H1 (cell line): ENCODE data around the gene AP2A1. TPM values are rescaled to one million over a fixed set of nuclear protein-coding genes. Genes with fewer than 3 reads are reported as not detected.

Experiments
- CTCF ChIA-PET: fragments of 300-600 bp; sonication (Branson Sonifier 250); formaldehyde crosslinking; loops from one replicate; lab custom pipeline; 2021; ENCODE audit not compliant: partially characterized antibody; lab: Charles Lee
- POLR2A ChIA-PET: fragments of 300-600 bp; sonication (Branson Sonifier 250); formaldehyde crosslinking; loops from one replicate; lab custom pipeline; 2021; ENCODE audit warnings: inconsistent platforms; ENCODE audit not compliant: partially characterized antibody; lab: Charles Lee
- DNase-seq, 2 experiments: peaks; one replicate each; pipeline versions ENCODE4 v3.0.0 to v3.0.0-alpha.2; 2010 to 2022; ENCODE audit warnings: low spot score in 2 of 2, low read depth in 1 of 2, mixed read lengths in 1 of 2
- FAIRE-seq: peaks from 2 replicates; lab custom pipeline; 2011; peaks lifted over from hg19 to GRCh38; lab: Jason Lieb, UNC
- H2AFZ ChIP-seq: 2 replicates; pipeline ENCODE4 v1.8.1; 2012; ENCODE audit warnings: low read length, inconsistent platforms
- H2AK5ac ChIP-seq: 2 replicates; pipeline ENCODE4 v1.6.1; 2013; ENCODE audit warnings: low read depth, low read length
- H2BK120ac ChIP-seq: replicated peaks from 2 replicates; pipeline ENCODE3; 2013; ENCODE audit warnings: low read depth, low read length, inconsistent platforms
- H2BK12ac ChIP-seq: 2 replicates; pipeline ENCODE4 v1.6.1; 2013; ENCODE audit warnings: low read depth, low read length
- H2BK15ac ChIP-seq: 2 replicates; pipeline ENCODE4 v1.6.1; 2013; ENCODE audit warnings: low read length
- H2BK20ac ChIP-seq: 2 replicates; pipeline ENCODE4 v1.6.1; 2013; ENCODE audit warnings: low read length
- H2BK5ac ChIP-seq: 2 replicates; pipeline ENCODE4 v1.6.1; 2013; ENCODE audit warnings: low read depth, low read length
- H3K14ac ChIP-seq: 2 replicates; pipeline ENCODE4 v1.6.1; 2013; ENCODE audit warnings: inconsistent platforms; ENCODE audit not compliant: insufficient read length
- H3K18ac ChIP-seq: 2 replicates; pipeline ENCODE4 v1.6.1; 2013; ENCODE audit warnings: low read length; ENCODE audit errors: extremely low read depth
- H3K23ac ChIP-seq: 2 replicates; pipeline ENCODE4 v1.6.1; 2013; ENCODE audit warnings: inconsistent platforms; ENCODE audit not compliant: insufficient read length
- H3K23me2 ChIP-seq: 2 replicates; pipeline ENCODE4 v1.6.1; 2013; ENCODE audit warnings: low read depth, low read length
- H3K27ac ChIP-seq: 2 replicates; pipeline ENCODE4 v1.6.1; 2011; ENCODE audit warnings: low read depth, low read length, inconsistent platforms
- H3K27me3 ChIP-seq, 4 experiments: replicated peaks in 1 of 4; 1 replicate in 1 of 4; 2 replicates in 3 of 4; pipeline versions ENCODE4 v1.6.1 to v1.8.1; 2011 to 2013; ENCODE audit warnings: low read length in 3 of 4, mild to moderate bottlenecking in 3 of 4, inconsistent platforms in 2 of 4, mixed read lengths in 2 of 4, moderate library complexity in 1 of 4; ENCODE audit not compliant: control insufficient read depth in 3 of 4, insufficient read depth in 3 of 4; ENCODE audit errors: extremely low read depth in 1 of 4
- H3K36me3 ChIP-seq, 4 experiments: 2 replicates each; pipeline versions ENCODE4 v1.6.1 to v1.8.1; 2011 to 2013; ENCODE audit warnings: mild to moderate bottlenecking in 4 of 4, low read length in 3 of 4, moderate library complexity in 2 of 4, control low read depth in 1 of 4, inconsistent platforms in 1 of 4; ENCODE audit not compliant: insufficient read depth in 4 of 4, control insufficient read depth in 2 of 4
- H3K4ac ChIP-seq: replicated peaks from 2 replicates; pipeline ENCODE3; 2013; ENCODE audit warnings: low read length, low read depth, mixed read lengths, inconsistent platforms; ENCODE audit not compliant: insufficient read length
- H3K4me1 ChIP-seq, 4 experiments: replicated peaks in 1 of 4; 1 replicate in 1 of 4; 2 replicates in 3 of 4; pipeline versions ENCODE4 v1.6.1 to v1.8.1; 2011 to 2013; ENCODE audit warnings: low read length in 3 of 4, inconsistent platforms in 2 of 4, mixed read lengths in 1 of 4; ENCODE audit not compliant: insufficient read depth in 4 of 4, control insufficient read depth in 3 of 4
- H3K4me2 ChIP-seq, 2 experiments: 2 replicates each; pipeline versions ENCODE4 v1.6.1 to v1.8.1; 2011 to 2013; ENCODE audit warnings: low read depth in 2 of 2, low read length in 2 of 2, control low read depth in 1 of 2, inconsistent platforms in 1 of 2, mild to moderate bottlenecking in 1 of 2; ENCODE audit not compliant: insufficient read depth in 1 of 2
- H3K4me3 ChIP-seq, 4 experiments: fragments of 200-600, 300-600 bp in 1 of 4; sonication (generic), shearing (Covaris generic), sonication (Bioruptor Twin) in 1 of 4; 2 replicates each; pipeline versions ENCODE4 v1.5.1 to v1.8.1; 2011 to 2016; ENCODE audit warnings: low read length in 4 of 4, low read depth in 3 of 4, control low read depth in 2 of 4, inconsistent platforms in 2 of 4, mild to moderate bottlenecking in 2 of 4, mixed read lengths in 1 of 4, moderate library complexity in 1 of 4; ENCODE audit not compliant: insufficient read depth in 2 of 4; ENCODE audit errors: extremely low read depth in 1 of 4
- H3K56ac ChIP-seq: replicated peaks from 2 replicates; pipeline ENCODE3; 2013; ENCODE audit warnings: low read depth, mild to moderate bottlenecking, mixed read lengths, low read length, inconsistent platforms; ENCODE audit not compliant: insufficient read length
- H3K79me1 ChIP-seq: 2 replicates; pipeline ENCODE4 v1.6.1; 2013; ENCODE audit warnings: low read depth, low read length, control low read depth
- H3K79me2 ChIP-seq, 2 experiments: 2 replicates each; pipeline versions ENCODE4 v1.6.1 to v1.8.1; 2012 to 2013; ENCODE audit warnings: low read length in 2 of 2, mild to moderate bottlenecking in 2 of 2, inconsistent platforms in 1 of 2; ENCODE audit not compliant: insufficient read depth in 2 of 2, control insufficient read depth in 1 of 2
- H3K9ac ChIP-seq, 4 experiments: replicated peaks in 1 of 4; 1 replicate in 1 of 4; 2 replicates in 3 of 4; pipeline versions ENCODE4 v1.6.1 to v1.8.1; 2011 to 2013; ENCODE audit warnings: low read depth in 3 of 4, low read length in 3 of 4, control low read depth in 2 of 4, mild to moderate bottlenecking in 2 of 4, moderate library complexity in 2 of 4, inconsistent platforms in 1 of 4; ENCODE audit errors: extremely low read depth in 1 of 4
- H3K9me3 ChIP-seq, 2 experiments: 2 replicates each; pipeline versions ENCODE4 v1.6.1 to v1.8.1; 2012 to 2013; ENCODE audit warnings: mild to moderate bottlenecking in 2 of 2, moderate library complexity in 2 of 2, control low read depth in 1 of 2, inconsistent platforms in 1 of 2, low read depth in 1 of 2, low read length in 1 of 2, mixed read lengths in 1 of 2; ENCODE audit not compliant: insufficient read depth in 2 of 2
- H4K20me1 ChIP-seq, 2 experiments: replicated peaks in 1 of 2; 2 replicates each; pipeline versions ENCODE3 to v1.8.1; 2011 to 2013; ENCODE audit warnings: inconsistent platforms in 2 of 2, low read length in 2 of 2, mild to moderate bottlenecking in 1 of 2; ENCODE audit not compliant: insufficient read depth in 2 of 2, control insufficient read depth in 1 of 2
- H4K5ac ChIP-seq: 2 replicates; pipeline ENCODE4 v1.6.1; 2013; ENCODE audit warnings: low read length, low read depth, mixed read lengths, inconsistent platforms; ENCODE audit not compliant: insufficient read length
- H4K8ac ChIP-seq: 2 replicates; pipeline ENCODE4 v1.8.0; 2013; ENCODE audit warnings: mild to moderate bottlenecking, moderate library complexity, low read length, inconsistent platforms; ENCODE audit not compliant: insufficient read depth; ENCODE audit errors: extremely low read depth
- H4K91ac ChIP-seq: replicated peaks from 2 replicates; pipeline ENCODE3; 2013; ENCODE audit warnings: low read length, mixed read lengths, inconsistent platforms; ENCODE audit not compliant: insufficient read length
- CBX5 ChIP-seq: fragments of 300-800, 300-1000 bp; sonication (generic); IDR thresholded peaks from 2 replicates; pipeline ENCODE4 v1.7.1; 2016; ENCODE audit warnings: antibody characterized with exemption, low read length, low read depth
- CBX8 ChIP-seq: fragments of 300-800, 300-1000 bp; sonication (generic); IDR thresholded peaks from 2 replicates; pipeline ENCODE4 v1.7.1; 2016; ENCODE audit warnings: low read depth, low read length, borderline replicate concordance
- CTBP2 ChIP-seq: IDR thresholded peaks from 2 replicates; pipeline ENCODE4 v1.7.0; 2011; ENCODE audit warnings: borderline replicate concordance, mild to moderate bottlenecking, moderate library complexity, mixed read lengths, low read length; ENCODE audit not compliant: insufficient read depth, insufficient read length
- HDAC2 ChIP-seq, 2 experiments: fragments of 300-600 bp in 1 of 2; sonication (generic) in 1 of 2; IDR thresholded peaks; 2 replicates each; pipeline ENCODE4 v1.6.1; 2011 to 2012; ENCODE audit warnings: low read depth in 2 of 2, low read length in 2 of 2, mild to moderate bottlenecking in 2 of 2, moderate library complexity in 2 of 2, borderline replicate concordance in 1 of 2, inconsistent platforms in 1 of 2
- KDM1A ChIP-seq: fragments of 200-600, 300-600 bp; sonication (generic); IDR thresholded peaks from 2 replicates; pipeline ENCODE4 v1.7.1; 2016; ENCODE audit warnings: mild to moderate bottlenecking, low read length, borderline replicate concordance
- KDM4A ChIP-seq: IDR thresholded peaks from one replicate; pipeline ENCODE4 v1.7.1; 2012; ENCODE audit warnings: low read depth, mild to moderate bottlenecking, moderate library complexity, low read length, inconsistent platforms; ENCODE audit not compliant: severe bottlenecking
- KDM5A ChIP-seq: fragments of 200-600 bp; IDR thresholded peaks from 2 replicates; pipeline ENCODE4 v1.7.1; 2012; ENCODE audit warnings: mild to moderate bottlenecking, low read length, inconsistent platforms, mixed read lengths
- NRF1 ChIP-seq: IDR thresholded peaks from 2 replicates; pipeline ENCODE4 v1.6.1; 2011; ENCODE audit warnings: mild to moderate bottlenecking, low read depth, low read length, improper control_type of control experiment
- POU5F1 ChIP-seq: IDR thresholded peaks from 2 replicates; pipeline ENCODE4 v1.6.1; 2011; ENCODE audit warnings: low read depth, mild to moderate bottlenecking, low read length, moderate library complexity
- RNF2 ChIP-seq: fragments of 200-900, 300-1000 bp; sonication (generic); IDR thresholded peaks from 2 replicates; pipeline ENCODE4 v1.7.1; 2016; ENCODE audit warnings: borderline replicate concordance, low read depth, mild to moderate bottlenecking, antibody characterized with exemption, low read length; ENCODE audit not compliant: poor library complexity, severe bottlenecking; ENCODE audit errors: missing control alignments
- SUZ12 ChIP-seq: fragments of 200-600 bp; sonication (generic); IDR thresholded peaks from 2 replicates; pipeline ENCODE4 v1.6.1; 2012; ENCODE audit warnings: mild to moderate bottlenecking, inconsistent platforms, low read length, moderate library complexity, mixed read lengths
- TAF1 ChIP-seq: IDR thresholded peaks from 2 replicates; pipeline ENCODE4 v1.6.1; 2011; ENCODE audit warnings: mild to moderate bottlenecking, low read depth, low read length
- TBP ChIP-seq: IDR thresholded peaks from 2 replicates; pipeline ENCODE4 v1.6.1; 2011; ENCODE audit warnings: low read depth, low read length, improper control_type of control experiment
- YY1 ChIP-seq: IDR thresholded peaks from 2 replicates; pipeline ENCODE4 v1.6.1; 2011; ENCODE audit warnings: low read depth, mild to moderate bottlenecking, low read length
- WGBS, 2 experiments: shearing (Covaris generic) in 1 of 2; methylation state at CpG; one replicate each; pipeline versions ENCODE4 v1.1.6 to v1.1.7; 2013 to 2015; ENCODE audit warnings: low lambda C conversion rate in 2 of 2, mixed read lengths in 2 of 2, inconsistent platforms in 1 of 2, low coverage in 1 of 2, missing lambda C conversion rate in 1 of 2; ENCODE audit not compliant: insufficient replicate concordance in 2 of 2, insufficient coverage in 1 of 2, insufficient read length in 1 of 2; ENCODE audit errors: extremely low coverage in 1 of 2, missing lambda C conversion rate in 1 of 2; 5-methylcytosine and 5-hydroxymethylcytosine counted together
- polyA plus RNA-seq, 7 experiments: library from polyadenylated mRNA; depleted of rRNA in 3 of 7; stranded (reverse) in 5 of 7; unstranded in 2 of 7; fragments of >200 nt in 5 of 7; fragments of 200-250 nt in 2 of 7; gene quantifications; 1 replicate in 5 of 7; 2 replicates in 1 of 7; 4 replicates in 1 of 7; pipeline versions ENCODE4 v1.2.1 to v1.2.3, GENCODE V29; 2011 to 2013; ENCODE audit warnings: missing spikeins in 2 of 7, mixed read lengths in 2 of 7
- total RNA-seq: library from RNA; stranded (reverse); fragmentation: NEBNext Ultra II Directional; extraction: Animal tissue kit (Norgen Biotek cat#: 25700); gene quantifications from 2 replicates; pipeline ENCODE4 v1.2.1, GENCODE V29; 2021

Gene AP2A1
- total and polyA plus RNA-seq, 2 of the 8 experiments (the other 6 are each of a cell fraction or from before 2014, with no cell fraction given): 105 to 106 TPM

DNA sequence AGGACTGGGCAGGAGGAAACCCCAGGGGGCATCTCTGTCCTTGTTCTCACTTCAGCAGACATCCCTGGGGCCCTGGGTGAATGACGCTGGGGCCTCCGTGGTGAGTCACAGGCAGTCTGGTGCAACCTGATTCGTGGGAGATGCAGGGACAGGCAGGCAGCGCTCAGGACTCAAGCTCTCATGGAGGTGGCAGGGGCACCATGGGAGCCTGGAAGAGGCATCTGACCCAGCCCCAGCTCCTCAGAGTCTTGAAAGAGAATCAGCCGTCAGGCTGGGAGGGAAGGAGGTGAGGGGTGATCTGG is 70.2 kb downstream of the AP2A1 start:
- no peak overlapping the region for H3K9ac ChIP-seq
- CTCF ChIA-PET: interaction anchor here (0.9 to 1.0 kb wide), 3 partner anchors 8 to 153 kb away, joined by 3 to 4 read pairs (median 3); no protein-coding TSS in a partner anchor
- no peak overlapping the region for H3K4me2 ChIP-seq
- peaks cover 1 to 5% of the 10 kb centered on the region in 2 experiments for H4K20me1 ChIP-seq
- H3K4me1 ChIP-seq: no peaks in the 10 kb centered on the region
- no peak overlapping the region for H3K56ac ChIP-seq
- WGBS, 2 experiments: 86% methylated on average over 5 of the region's 5 CpGs; no CpG with 5 or more reads in 1 of the 2 experiments
- no peak overlapping the region for H4K5ac ChIP-seq
- H2BK5ac ChIP-seq: no peak overlapping the region
- H3K36me3 ChIP-seq: peaks cover 11 to 38% (median 28%) of the 10 kb centered on the region in 4 experiments; a peak in 6 of 8 replicates
- POLR2A ChIA-PET: interaction anchor here (0.9 to 2.3 kb wide), 7 partner anchors 9 to 24 kb away, joined by 3 to 7 read pairs (median 4); no protein-coding TSS in a partner anchor
- no peaks in the 10 kb centered on the region for H3K79me2 ChIP-seq
- H4K8ac ChIP-seq: no peak overlapping the region
- no peak overlapping the region for H2BK12ac ChIP-seq
- no peaks in the 10 kb centered on the region for H3K79me1 ChIP-seq
- H2BK120ac ChIP-seq: no peak overlapping the region
- H3K14ac ChIP-seq: no peak overlapping the region
- H3K27ac ChIP-seq: no peak overlapping the region
- FAIRE-seq (no peak), DNase-seq (no peak)
- no peak overlapping the region for H3K23ac ChIP-seq
- H2BK20ac ChIP-seq: no peak overlapping the region
- H3K23me2 ChIP-seq: no peaks in the 10 kb centered on the region
- no peak overlapping the region for H2BK15ac ChIP-seq
- H2AFZ ChIP-seq: no peak overlapping the region
- no peaks in the 10 kb centered on the region for H3K9me3 ChIP-seq
- H3K4me3 ChIP-seq: no peak overlapping the region
- no peaks in the 10 kb centered on the region for H3K27me3 ChIP-seq
- no peak overlapping the region for H2AK5ac ChIP-seq
- H3K4ac ChIP-seq: no peak overlapping the region
- no peak overlapping the region for H3K18ac ChIP-seq
- no peak overlapping the region for H4K91ac ChIP-seq
- no peak for TF ChIP-seq KDM1A
- TF ChIP-seq CBX8: no peak
- TF ChIP-seq SUZ12: no peak
- TF ChIP-seq POU5F1: no peak
- no peak for TF ChIP-seq CBX5
- TF ChIP-seq HDAC2 (IDR thresholded peaks at IDR 0.05; ENCODE audit: borderline replicate concordance in 1 of 2, low read depth in 2 of 2, low read length in 2 of 2): no peak
- TF ChIP-seq KDM5A: no peak
- TF ChIP-seq CTBP2: no peak
- TF ChIP-seq YY1: no peak
- no peak for TF ChIP-seq RNF2
- no peak for TF ChIP-seq NRF1
- no peak for TF ChIP-seq KDM4A
- no peak for TF ChIP-seq TBP
- TF ChIP-seq TAF1: no peak
